Breast epithelium (tissue), 4 donors: ENCODE measurements around the gene SH3TC1. TPM values are rescaled to one million over a fixed set of nuclear protein-coding genes. Genes with fewer than 3 reads are reported as not detected.

ENCODE experiments used
- DNase-seq, 2 donors: peaks; one replicate each; pipeline ENCODE4 v3.0.0-alpha.2; 2019; ENCODE audit warnings: low spot score in 2 of 2
- H3K27ac ChIP-seq, 2 donors: fragments of 200-600 bp; sonication (generic) in 1 of 2; one replicate each; pipeline ENCODE4 v1.5.1; 2016 to 2019; ENCODE audit warnings: mild to moderate bottlenecking in 1 of 2
- H3K27me3 ChIP-seq, 2 donors: fragments of 200-600 bp; sonication (generic) in 1 of 2; one replicate each; pipeline versions ENCODE4 v1.5.1 to v1.6.0; 2017 to 2019; ENCODE audit warnings: control low read depth in 1 of 2, mild to moderate bottlenecking in 1 of 2
- H3K36me3 ChIP-seq: fragments of 200-600 bp; one replicate; pipeline ENCODE4 v1.5.1; 2019
- H3K4me1 ChIP-seq, 2 donors: fragments of 200-600 bp; sonication (generic); one replicate each; pipeline ENCODE4 v1.5.1; 2016 to 2019; ENCODE audit warnings: control low read depth in 1 of 2
- H3K4me3 ChIP-seq, 3 donors: fragments of 200-600 bp; sonication (generic); 1 replicate in 2 of 3; 2 replicates in 1 of 3; pipeline ENCODE4 v1.5.1; 2016 to 2019; ENCODE audit warnings: mild to moderate bottlenecking in 3 of 3, moderate library complexity in 2 of 3
- H3K9me3 ChIP-seq, 2 donors: fragments of 200-600 bp; sonication (generic) in 1 of 2; one replicate each; pipeline ENCODE4 v1.5.1; 2016 to 2019; ENCODE audit warnings: control low read depth in 1 of 2
- POLR2A ChIP-seq: fragments of 450-650 bp; IDR thresholded peaks from one replicate; pipeline ENCODE4 v1.6.1; 2016; ENCODE audit warnings: antibody characterized with exemption, mild to moderate bottlenecking, moderate library complexity
- POLR2AphosphoS5 ChIP-seq, 3 donors: sonication (generic); formaldehyde crosslinking; IDR thresholded peaks; one replicate each; pipeline ENCODE4 v1.6.1; 2017; ENCODE audit warnings: antibody characterized with exemption in 3 of 3
- intact Hi-C: fragments of 100-400 bp; cut with DNase I; formaldehyde crosslinking; loops from one replicate; pipeline ENCODE4 v1.15.1; 2023; ENCODE audit warnings: low total_unique reads
- total RNA-seq, 3 donors: library from RNA; depleted of rRNA; stranded (reverse); fragments of >200 nt; gene quantifications; one replicate each; pipeline ENCODE4 v1.1.0, GENCODE V29; 2016
- TF ChIP-seq, protein P1 (sequence below), 3 donors: fragments of 450-650 bp; IDR thresholded peaks; one replicate each; pipeline ENCODE4 v1.5.1; 2016 to 2017; ENCODE audit warnings: antibody characterized with exemption in 3 of 3, mild to moderate bottlenecking in 3 of 3, moderate library complexity in 3 of 3

Gene SH3TC1
- total RNA-seq, 3 donors from 2014 or later, result 16.4 to 28.8 (median 17.3) TPM

DNA sequence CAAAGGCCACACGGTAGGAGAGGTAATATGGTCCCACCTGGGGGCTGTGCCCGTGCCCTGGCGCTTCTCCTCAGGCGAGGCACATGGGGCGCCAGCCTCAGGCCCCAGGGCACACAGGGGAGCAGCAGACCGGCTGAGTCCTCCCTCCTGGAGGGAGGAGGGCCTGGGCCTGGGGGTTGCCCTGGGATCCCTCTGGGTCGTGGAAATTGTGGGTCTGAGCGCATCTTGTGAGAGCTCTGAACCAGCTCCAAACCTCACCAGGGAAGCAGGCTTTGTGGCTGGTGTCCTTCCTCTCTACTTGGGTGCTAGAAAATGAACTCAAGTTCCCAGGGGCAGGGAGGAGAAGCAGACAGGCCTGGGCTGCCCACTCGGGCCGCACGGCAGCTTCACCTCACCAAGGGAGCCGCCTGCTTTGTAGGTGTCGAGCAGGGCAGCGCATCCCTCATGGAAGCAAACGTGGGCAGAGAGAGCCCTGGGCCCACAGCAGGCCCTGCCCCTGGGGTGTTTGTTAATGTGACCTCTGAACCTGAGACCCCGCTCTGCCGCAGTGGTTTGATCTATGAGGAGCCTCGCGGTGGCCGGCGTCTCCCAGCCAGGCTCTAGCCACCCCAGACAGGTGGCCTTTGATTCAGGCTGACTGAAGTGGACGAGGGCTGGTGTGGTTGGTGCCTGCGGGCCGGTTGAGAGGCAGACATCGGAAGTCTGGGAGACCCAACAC lies 81.2 kb downstream of the SH3TC1 start:
- Histone ChIP-seq H3K9me3 (no peaks in the 10 kb centered on the region), H3K27me3 (no peaks in the 10 kb centered on the region), H3K27ac (peak overlapping the region in 1 of 2 donors; percentile 80), H3K4me1 (no peaks in the 10 kb centered on the region), H3K36me3 (no peaks in the 10 kb centered on the region), H3K4me3 (no peak overlapping the region)
- no peak for DNase-seq
- intact Hi-C loops, result no loop called here
- TF ChIP-seq POLR2AphosphoS5 (IDR thresholded peaks at IDR 0.05) (no peak), POLR2A (no peak)
- TF ChIP-seq, protein P1, sequence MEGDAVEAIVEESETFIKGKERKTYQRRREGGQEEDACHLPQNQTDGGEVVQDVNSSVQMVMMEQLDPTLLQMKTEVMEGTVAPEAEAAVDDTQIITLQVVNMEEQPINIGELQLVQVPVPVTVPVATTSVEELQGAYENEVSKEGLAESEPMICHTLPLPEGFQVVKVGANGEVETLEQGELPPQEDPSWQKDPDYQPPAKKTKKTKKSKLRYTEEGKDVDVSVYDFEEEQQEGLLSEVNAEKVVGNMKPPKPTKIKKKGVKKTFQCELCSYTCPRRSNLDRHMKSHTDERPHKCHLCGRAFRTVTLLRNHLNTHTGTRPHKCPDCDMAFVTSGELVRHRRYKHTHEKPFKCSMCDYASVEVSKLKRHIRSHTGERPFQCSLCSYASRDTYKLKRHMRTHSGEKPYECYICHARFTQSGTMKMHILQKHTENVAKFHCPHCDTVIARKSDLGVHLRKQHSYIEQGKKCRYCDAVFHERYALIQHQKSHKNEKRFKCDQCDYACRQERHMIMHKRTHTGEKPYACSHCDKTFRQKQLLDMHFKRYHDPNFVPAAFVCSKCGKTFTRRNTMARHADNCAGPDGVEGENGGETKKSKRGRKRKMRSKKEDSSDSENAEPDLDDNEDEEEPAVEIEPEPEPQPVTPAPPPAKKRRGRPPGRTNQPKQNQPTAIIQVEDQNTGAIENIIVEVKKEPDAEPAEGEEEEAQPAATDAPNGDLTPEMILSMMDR (IDR thresholded peaks at IDR 0.05), result no peak

DNA sequence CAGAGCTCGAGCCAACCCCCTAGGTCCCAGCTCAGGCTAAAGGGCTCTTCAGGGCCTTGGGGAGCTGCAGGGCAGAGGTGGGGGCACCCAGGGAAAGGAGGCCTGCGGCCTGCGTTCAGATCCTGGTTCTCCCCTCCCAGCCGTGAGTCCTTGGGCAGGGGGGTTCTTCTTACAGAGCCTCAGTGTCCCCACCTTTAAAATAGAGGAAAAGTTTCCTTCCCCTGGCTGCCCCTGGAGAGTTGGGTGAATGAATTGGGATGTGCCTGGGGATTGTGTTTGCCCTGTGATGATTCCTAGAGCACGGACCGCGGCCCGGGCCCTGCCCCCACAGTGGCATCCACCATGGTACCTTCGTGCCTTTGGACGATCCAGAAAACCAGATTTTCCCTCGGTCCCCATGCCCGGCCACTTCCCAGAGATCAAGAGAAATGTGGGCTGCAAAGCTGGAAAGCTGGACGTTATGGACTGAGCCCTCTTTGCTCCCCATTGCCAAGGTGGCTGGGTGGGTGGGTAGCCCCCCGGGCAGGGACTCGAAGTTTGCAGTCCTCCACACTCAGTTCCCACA lies 81.9 kb downstream of the SH3TC1 start:
- Histone ChIP-seq H3K4me1 (no peaks in the 10 kb centered on the region), H3K36me3 (no peaks in the 10 kb centered on the region), H3K27ac (peak overlapping the region in 1 of 2 donors; percentile 80), H3K4me3 (no peak overlapping the region), H3K27me3 (no peaks in the 10 kb centered on the region), H3K9me3 (no peaks in the 10 kb centered on the region)
- DNase-seq, result no peak
- intact Hi-C loops, result no loop called here
- TF ChIP-seq POLR2AphosphoS5 (IDR thresholded peaks at IDR 0.05) (no peak), POLR2A (no peak)
- TF ChIP-seq, protein P1 (IDR thresholded peaks at IDR 0.05), result no peak

DNA sequence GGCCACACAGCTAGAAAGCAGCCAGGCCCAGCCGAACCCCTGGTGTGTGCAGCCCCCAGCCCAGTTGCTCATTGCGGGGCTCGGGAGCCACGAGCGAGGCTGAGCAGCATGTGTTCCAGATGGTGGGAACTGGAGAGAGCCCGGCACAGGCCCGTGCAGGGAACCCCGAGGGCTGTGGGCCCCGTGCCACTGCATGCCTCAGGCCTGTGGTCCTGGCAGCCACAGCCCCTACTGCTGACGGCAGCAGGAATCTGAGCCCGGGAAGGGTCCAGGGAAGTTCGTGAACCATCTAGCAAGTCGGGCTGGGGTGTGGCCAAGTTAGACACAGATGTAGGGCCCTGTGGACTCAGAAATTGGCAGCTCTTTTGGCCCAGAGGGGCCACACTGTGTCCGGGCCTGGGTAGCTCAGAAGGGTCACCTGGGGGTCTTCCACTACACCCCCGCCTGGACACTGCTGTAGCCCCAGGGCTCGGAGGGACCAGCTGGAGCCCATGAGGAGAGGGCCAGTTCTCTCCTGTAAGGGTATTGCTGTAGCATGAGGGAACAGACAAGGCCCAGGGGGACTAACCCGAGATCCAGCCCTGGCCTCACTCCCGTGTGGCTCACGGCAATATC lies 82.5 kb downstream of the SH3TC1 start:
- Histone ChIP-seq H3K4me3 (no peak overlapping the region), H3K36me3 (no peaks in the 10 kb centered on the region), H3K9me3 (no peaks in the 10 kb centered on the region), H3K27me3 (no peaks in the 10 kb centered on the region), H3K27ac (peak overlapping the region in 1 of 2 donors; percentile 80), H3K4me1 (no peaks in the 10 kb centered on the region)
- TF ChIP-seq POLR2A, result no peak
- peak in 2 of 3 donors; percentile 15 to 41 for TF ChIP-seq POLR2AphosphoS5 (IDR thresholded peaks at IDR 0.05)
- DNase-seq, result peak in 1 of 2 donors; percentile 32
- intact Hi-C loops, result no loop called here

DNA sequence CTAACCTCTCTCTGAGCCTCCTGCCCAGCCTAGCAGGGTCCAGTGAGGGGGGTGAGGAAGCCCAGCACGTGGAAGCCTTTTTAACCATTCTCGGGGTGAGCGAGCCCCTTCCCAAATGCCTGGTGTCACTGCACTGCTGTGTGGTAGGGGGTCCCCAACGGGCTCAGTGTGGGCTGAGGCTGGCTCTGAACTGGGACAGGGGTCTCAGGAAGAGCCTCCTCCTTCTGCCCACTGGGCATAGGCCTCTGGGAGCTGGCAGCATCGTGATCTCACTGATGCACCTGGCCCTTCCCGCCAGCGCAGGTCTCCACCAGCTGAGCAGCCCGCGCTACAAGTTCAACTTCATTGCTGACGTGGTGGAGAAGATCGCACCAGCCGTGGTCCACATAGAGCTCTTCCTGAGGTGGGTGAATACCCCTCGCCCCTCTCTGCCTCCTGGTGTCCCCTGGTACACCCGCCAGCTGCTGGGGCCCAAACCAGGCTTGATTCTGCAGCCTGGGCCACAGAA lies 83.1 kb downstream of the SH3TC1 start:
- no peaks in the 10 kb centered on the region for H3K27me3 ChIP-seq
- peak overlapping the region in 1 of 2 donors; percentile 80 for H3K27ac ChIP-seq
- DNase-seq, result no peak
- no peaks in the 10 kb centered on the region for H3K36me3 ChIP-seq
- no peak overlapping the region for H3K4me3 ChIP-seq
- no peak for TF ChIP-seq POLR2AphosphoS5 (IDR thresholded peaks at IDR 0.05)
- TF ChIP-seq, protein P1 (IDR thresholded peaks at IDR 0.05), result no peak
- TF ChIP-seq POLR2A, result no peak
- intact Hi-C loops, result no loop called here
- H3K4me1 ChIP-seq, result no peaks in the 10 kb centered on the region
- no peaks in the 10 kb centered on the region for H3K9me3 ChIP-seq

DNA sequence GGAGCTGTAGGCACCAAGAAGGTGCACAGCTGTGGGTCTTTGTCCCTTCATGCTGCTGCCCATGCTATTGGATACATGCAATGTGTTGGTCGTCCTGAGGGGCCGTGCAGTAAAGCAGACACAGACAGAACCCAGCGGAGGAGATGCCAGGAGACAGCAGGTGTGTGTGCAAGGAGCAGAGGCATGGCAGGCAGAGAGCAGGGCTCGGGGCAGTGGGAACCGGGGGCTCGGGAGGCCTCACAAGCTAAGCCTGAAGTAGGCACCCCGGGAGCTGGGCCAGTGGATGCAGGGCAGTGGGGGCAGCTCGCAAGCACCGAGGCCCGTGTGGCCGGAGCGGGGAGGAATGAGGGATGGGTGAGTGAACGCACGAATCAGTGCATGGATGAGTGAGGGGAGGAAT lies 83.7 kb downstream of the SH3TC1 start:
- Histone ChIP-seq H3K27ac (peak overlapping the region in 1 of 2 donors; percentile 80), H3K4me3 (no peak overlapping the region), H3K27me3 (no peaks in the 10 kb centered on the region), H3K36me3 (no peaks in the 10 kb centered on the region), H3K9me3 (no peaks in the 10 kb centered on the region), H3K4me1 (no peaks in the 10 kb centered on the region)
- DNase-seq, result no peak
- TF ChIP-seq POLR2A (no peak), POLR2AphosphoS5 (IDR thresholded peaks at IDR 0.05) (no peak)
- TF ChIP-seq, protein P1 (IDR thresholded peaks at IDR 0.05), result no peak
- intact Hi-C loops, result no loop called here
